Activated T-helper 1 cell treated with Interleukin-2 at 50 U/mL for 16 hours (primary cell): Measurements from ENCODE around the gene GALNT9.
"Not testable (repeated sequence)": the region's sequence is repeated elsewhere in the genome, so short reads cannot be mapped to it uniquely, and the experiment has no call there.

ENCODE experiments used
- DNase-seq: peaks from one replicate; pipeline ENCODE4 v3.0.0-alpha.2; 2020; ENCODE audit warnings: low read depth

The GALNT9 gene

DNA sequence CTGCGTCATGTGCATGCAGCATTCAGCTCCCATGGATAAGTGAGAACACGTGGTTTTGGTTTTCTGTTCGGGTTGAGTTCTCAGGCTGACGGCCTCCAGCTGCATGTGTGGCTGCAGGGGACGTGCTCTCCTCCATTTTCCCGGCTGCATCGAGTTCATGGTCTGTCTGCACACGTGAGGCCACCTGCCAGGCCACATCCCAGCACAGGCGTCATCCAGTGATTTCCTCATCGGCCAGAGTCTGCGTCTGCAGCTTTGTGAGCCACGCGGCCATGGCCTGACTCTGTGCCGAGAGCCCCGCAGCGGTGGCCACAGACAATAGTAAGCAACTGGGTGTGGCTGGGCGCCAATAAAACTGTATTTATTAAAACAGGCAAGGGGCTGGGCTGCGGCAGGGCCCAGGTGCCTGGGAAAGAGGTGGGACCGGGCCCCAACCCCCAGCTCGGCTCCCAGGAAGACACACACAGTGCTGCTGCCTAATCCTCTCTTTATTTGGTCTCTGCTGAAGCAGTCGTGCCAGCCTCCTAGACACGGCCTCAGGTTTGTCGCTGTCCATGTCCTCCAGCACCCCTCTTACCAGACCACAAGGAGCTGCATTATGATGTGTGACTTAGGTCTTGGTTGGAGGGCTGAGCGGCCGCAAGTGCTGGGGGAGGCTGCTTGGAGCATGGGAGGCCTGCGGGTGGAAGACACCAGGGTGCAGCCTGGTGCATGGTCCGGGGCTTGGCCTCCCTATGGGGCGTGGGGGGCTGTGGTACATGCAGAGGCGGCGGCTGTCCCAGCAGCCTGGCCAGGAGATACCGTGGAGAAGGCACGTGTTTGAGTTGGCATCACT lies 133.1 kb downstream of the GALNT9 start:
- no peak for DNase-seq

DNA sequence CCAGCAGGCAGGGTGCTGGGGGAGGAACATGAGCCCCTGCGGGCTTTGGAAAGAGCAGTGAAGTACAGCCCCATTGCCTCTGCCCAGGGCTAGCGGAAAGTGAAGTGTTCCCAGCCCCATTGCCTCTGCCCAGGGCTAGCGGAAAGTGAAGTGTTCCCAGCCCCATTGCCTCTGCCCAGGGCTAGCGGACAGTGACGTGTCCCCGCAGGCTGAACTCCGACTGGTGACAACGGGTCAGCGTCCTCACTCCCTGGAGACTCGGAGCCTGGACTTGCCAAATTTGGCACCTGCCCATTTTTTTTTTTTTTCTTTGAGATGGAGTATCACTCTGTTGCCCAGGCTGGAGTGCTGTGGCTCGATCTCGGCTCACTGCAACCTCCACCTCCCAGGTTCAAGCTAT lies 134.1 kb downstream of the GALNT9 start:
- not testable (repeated sequence) for DNase-seq

- no peak for DNase-seq
These were observed 134.8 kb downstream of the GALNT9 start for GRCh38 chr12:132194556-132194955.

DNA sequence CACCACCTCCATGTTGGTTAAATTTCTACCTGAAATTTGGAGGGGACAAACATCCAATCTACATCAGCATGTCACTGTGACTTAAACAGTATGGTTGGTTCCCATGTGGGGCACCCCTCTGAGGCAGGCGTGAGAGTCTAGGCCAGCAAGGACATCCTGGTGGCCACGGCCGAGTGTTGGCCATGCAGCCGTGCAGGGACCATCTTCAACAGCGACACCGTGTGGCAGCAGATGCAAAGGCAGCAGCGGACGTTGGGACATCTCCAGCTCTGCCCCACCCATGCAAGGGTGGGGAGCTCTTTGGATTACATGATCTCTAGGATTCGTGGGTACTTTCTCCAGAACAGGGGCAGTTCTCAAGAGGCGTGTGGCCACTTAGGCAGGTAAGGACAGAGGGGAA lies 135.3 kb downstream of the GALNT9 start:
- no peak for DNase-seq

DNA sequence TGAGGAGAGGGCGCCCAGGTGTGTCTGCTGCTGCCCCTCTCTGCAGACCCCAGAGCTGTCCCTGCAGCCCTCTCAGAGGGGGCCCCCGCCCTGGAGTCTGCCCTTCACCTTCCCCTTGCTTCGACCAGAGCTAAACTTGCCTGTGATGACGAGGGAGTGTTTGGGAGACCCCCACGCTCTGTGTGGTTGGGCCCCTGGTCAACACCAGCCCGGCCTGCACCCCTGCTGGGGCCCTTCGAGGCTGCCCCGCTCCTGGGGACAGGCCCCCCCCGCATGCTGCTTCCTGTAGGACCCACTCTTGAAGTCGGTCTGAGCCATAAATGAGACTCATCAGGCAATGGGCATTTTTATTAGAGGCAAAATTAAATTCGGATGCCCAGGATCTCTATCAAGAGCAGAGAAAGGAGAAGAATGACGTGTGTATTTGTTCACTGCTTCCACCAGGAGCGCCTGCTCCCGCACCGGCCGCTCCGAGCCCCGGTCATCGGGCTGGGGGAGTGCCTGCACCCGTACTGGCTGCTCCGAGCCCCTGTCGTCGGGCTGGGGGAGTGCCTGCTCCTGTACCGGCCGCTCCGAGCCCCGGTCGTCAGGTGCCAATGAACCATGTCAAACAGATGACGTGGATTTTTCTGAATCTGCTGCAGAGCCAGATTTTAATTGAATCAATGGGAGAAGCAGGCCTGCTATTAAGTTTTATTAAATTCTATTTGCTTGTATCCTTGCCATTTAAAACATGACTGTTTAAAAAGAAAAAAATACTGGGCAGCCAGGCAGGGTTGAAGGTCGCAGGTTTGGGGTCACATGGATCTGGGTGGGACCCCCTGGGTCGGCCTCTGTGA lies 137.5 kb downstream of the GALNT9 start:
- DNase-seq, result no peak

DNA sequence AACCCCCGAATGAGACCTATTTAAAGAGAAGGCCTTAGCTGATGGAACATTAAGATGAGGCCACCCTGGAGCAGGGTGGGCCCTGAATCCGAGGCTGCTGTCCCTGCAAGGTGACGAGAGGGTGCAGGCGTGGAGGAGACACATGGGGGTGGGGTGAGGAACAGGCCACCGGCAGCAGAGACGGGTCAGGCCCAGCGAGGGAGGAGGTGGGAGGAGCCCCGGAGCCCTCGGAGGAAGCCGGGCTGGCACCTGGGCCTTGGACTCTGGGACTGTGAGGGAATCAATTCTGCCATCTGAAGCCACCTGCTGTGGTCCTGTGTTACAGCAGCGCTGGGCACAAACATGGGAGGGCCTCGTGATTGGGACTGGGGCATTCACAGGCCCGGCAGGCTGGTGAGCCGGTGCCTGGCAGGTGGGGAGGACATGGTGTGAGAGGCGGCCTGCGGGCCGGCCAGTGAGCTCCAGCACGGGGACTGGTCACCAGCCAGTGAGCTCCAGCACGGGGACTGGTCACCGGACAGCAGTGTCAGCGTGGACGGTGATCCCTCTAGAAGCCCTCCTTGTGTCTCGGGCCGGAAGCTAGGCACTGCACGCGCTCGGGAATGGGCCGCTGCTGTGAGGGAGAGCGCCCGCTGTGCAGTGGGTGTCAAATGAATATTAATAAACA lies 138.4 kb downstream of the GALNT9 start:
- DNase-seq, result no peak

DNA sequence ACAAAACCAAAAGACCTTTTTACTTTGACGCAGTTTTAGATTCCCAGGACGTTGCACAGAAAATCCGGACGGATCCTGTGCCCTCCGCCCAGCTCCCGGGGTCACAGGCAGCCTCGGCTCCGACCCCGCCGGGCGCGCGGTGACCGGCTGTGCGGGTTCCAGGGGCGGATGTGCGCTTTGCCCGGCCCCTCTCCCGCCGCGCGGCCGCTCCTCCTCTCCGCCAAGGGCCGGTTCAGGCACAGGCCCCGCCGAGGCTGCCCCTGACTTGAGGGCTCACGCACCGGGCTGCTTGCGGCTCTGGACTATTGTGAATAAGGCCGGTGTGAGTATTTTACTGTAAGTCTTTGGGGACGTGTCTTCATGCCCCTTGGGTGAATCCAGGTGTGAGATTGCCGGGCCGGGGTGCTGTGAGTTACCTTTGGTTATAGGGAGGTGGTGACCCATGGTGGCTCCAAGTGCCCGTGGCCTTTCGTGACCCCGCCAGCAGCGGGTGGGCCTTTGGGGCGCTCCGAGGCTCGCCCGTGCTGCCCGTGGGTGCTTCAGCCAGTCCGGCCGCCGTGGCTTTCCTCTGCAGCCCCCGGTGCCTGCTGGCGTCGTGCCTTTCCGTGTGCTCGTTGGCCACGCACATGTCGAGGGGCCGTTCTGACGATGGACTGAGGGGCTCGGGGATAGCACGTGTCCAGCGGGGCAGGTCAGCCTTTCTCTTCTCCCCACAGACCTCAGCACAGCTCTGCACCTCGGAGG lies 139.2 kb downstream of the GALNT9 start:
- DNase-seq, result no peak

DNA sequence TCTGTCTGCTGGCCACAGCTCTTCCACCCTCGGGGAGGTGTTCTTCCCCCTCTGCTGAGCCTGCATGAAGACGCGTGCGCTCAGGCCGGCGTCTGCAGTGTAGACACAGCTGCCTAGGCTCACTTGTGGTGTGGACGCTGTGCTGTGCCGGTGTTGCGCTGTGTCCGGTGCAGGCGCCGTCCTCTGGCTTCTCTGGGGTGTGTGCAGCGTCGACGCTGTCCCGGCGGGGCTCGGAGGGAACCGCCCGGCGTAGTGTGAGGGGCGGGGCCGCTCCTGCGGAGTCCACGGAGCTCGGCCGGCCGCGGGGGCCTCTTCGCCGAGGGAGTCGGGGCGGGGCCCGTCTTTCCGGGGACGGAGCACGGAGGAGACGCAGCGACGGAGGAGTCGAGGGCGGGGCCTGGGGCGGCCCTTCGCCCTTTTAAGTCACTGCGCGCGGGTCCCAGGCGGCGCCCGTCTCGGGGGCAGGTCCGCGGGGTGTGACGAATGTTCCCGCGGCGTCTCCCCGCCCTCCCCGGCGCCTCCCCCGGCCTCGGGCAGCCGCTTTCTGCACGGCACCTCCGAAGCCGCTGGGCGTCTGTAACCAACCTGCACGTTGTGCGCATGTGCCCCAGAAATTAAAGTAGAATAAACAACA lies 139.9 kb downstream of the GALNT9 start:
- DNase-seq, result peak; percentile 93

- DNase-seq, result no peak
These were observed 140.5 kb downstream of the GALNT9 start for GRCh38 chr12:132188916-132189325.

- no peak for DNase-seq
These were observed 140.9 kb downstream of the GALNT9 start for GRCh38 chr12:132188451-132188901.

DNA sequence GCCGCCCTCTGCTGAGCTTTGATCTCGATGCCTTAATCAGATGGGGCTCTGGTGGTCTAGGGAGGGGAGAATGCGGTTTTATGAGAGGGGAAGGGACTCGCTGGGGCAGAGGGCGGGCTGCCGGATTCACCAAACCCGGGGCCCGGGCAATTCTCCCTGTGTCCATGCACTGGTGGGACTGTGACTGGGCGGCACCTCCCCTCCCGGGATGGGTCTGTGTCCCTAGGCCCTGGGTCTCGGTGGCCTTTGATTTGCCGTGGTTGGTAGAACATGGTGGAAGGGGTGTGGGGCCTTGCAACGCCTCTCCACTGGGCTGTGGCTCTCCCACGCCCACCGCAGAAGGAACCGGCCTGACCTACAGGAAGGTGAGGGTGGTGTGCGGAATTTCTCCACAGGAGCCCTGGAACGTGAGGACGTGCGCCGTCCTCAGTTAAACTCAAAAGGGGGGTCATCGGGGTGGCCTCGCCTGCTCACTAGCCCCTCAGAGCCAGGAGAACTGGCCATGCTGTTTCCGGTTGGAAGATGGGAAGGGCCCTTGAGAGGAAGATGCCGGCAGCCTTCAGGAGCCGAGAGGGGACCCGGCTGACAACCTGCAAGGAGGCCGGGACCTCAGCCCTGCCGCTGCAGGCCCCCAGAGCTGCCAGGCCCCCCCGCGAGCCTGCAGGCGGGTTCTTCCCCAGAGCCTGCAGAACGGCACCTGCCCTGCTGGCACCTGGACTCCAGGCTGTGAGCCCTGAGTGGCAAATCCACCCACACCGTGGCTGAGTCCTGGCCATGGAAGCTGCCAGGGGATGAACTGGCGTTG lies 141.5 kb downstream of the GALNT9 start:
- no peak for DNase-seq

- DNase-seq, result no peak
These were observed 142.3 kb downstream of the GALNT9 start for GRCh38 chr12:132186857-132187620.

DNA sequence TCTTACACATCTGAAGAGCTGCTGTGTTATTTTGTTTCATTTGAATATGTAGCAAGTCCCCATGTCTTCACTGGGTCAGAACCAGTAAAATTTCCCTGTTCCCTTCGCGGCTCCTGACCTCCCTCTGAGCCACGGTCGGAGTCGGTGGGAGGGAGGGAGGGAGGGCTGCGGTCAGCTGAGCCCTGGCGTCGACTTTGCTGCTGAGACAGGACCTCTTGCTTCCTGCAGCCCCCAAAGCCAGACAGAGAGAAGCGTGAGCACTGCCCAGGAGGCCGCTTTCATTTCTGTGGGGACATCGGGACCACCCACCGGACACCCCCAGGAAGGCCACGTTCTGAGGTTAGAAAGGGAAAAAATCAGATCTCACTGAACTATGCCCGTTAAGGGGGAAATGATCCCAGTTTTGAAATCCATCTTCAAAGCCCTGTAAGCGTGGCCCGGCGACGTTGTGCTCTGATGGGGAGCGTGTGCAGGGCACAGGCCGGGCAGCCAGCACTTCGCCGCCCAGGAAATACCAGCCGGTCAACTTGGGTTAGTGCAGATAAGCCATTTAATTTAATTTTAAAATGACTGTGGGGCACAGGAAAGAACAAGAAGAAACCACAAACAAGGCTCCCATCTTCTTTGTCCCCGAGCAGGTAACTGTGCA lies 143.1 kb downstream of the GALNT9 start:
- DNase-seq, result no peak

GRCh38 chr12:132185705-132186104 lies 143.7 kb downstream of the GALNT9 start:
- no peak for DNase-seq

- no peak for DNase-seq
These were observed 146.6 kb downstream of the GALNT9 start for GRCh38 chr12:132182711-132183365.

- no peak for DNase-seq
These were observed 147.1 kb downstream of the GALNT9 start for GRCh38 chr12:132182206-132182710.

GRCh38 chr12:132181570-132182200 lies 147.7 kb downstream of the GALNT9 start:
- no peak for DNase-seq
